Keratinocyte (primary cell): Measurements from ENCODE around the gene FHIT. TPM values are rescaled to one million over a fixed set of nuclear protein-coding genes. Genes with fewer than 3 reads are reported as not detected.

Experiments
- DNase-seq: peaks from one replicate; pipeline ENCODE4 v3.0.0-alpha.2; 2011; ENCODE audit warnings: low read depth, missing footprints, low spot score
- FAIRE-seq: peaks from 2 replicates; lab custom pipeline; 2011; peaks lifted over from hg19 to GRCh38; lab: Jason Lieb, UNC
- H2AFZ ChIP-seq: 2 replicates; pipeline ENCODE4 v1.6.0; 2012; ENCODE audit warnings: low read length, control low read depth, inconsistent platforms; ENCODE audit not compliant: control insufficient read depth
- H3K27ac ChIP-seq: 2 replicates; pipeline ENCODE4 v1.5.1; 2011; ENCODE audit warnings: low read length; ENCODE audit not compliant: control insufficient read depth, insufficient read depth
- H3K27me3 ChIP-seq: 3 replicates; pipeline ENCODE4 v1.6.0; 2011; ENCODE audit warnings: low read length; ENCODE audit not compliant: control insufficient read depth, insufficient read depth; ENCODE audit errors: extremely low read depth
- H3K36me3 ChIP-seq, 2 experiments: 2 replicates in 1 of 2; 3 replicates in 1 of 2; pipeline ENCODE4 v1.5.1; 2011; ENCODE audit warnings: low read length in 2 of 2, mild to moderate bottlenecking in 1 of 2; ENCODE audit not compliant: control insufficient read depth in 2 of 2, insufficient read depth in 2 of 2; ENCODE audit errors: extremely low read depth in 1 of 2
- H3K4me1 ChIP-seq: 3 replicates; pipeline ENCODE4 v1.5.1; 2011; ENCODE audit warnings: low read length; ENCODE audit not compliant: control insufficient read depth, insufficient read depth; ENCODE audit errors: extremely low read depth
- H3K4me2 ChIP-seq: 3 replicates; pipeline ENCODE4 v1.6.0; 2011; ENCODE audit warnings: low read depth, low read length; ENCODE audit not compliant: control insufficient read depth, insufficient read depth; ENCODE audit errors: extremely low read depth
- H3K4me3 ChIP-seq, 3 experiments: fragments of 200-600 bp in 1 of 3; sonication (generic) in 1 of 3; 2 replicates in 2 of 3; 3 replicates in 1 of 3; pipeline ENCODE4 v1.5.1; 2011 to 2016; ENCODE audit warnings: low read length in 3 of 3, mild to moderate bottlenecking in 3 of 3, control low read depth in 2 of 3, inconsistent platforms in 1 of 3, low read depth in 1 of 3, mixed read lengths in 1 of 3, mixed run types in 1 of 3, moderate library complexity in 1 of 3; ENCODE audit not compliant: control insufficient read depth in 2 of 3, insufficient read depth in 2 of 3; ENCODE audit errors: extremely low read depth in 1 of 3
- H3K79me2 ChIP-seq: 2 replicates; pipeline ENCODE4 v1.6.0; 2012; ENCODE audit warnings: low read length; ENCODE audit not compliant: control insufficient read depth, insufficient read depth
- H3K9ac ChIP-seq: 3 replicates; pipeline ENCODE4 v1.6.0; 2011; ENCODE audit warnings: low read length; ENCODE audit not compliant: control insufficient read depth, insufficient read depth; ENCODE audit errors: extremely low read depth
- H3K9me1 ChIP-seq: 3 replicates; pipeline ENCODE4 v1.6.0; 2011; ENCODE audit warnings: low read length; ENCODE audit not compliant: control insufficient read depth, insufficient read depth; ENCODE audit errors: extremely low read depth
- H3K9me3 ChIP-seq: 2 replicates; pipeline ENCODE4 v1.5.1; 2012; ENCODE audit warnings: low read depth, low read length; ENCODE audit not compliant: control insufficient read depth
- H4K20me1 ChIP-seq: 3 replicates; pipeline ENCODE4 v1.6.0; 2011; ENCODE audit warnings: low read length; ENCODE audit not compliant: control insufficient read depth, insufficient read depth; ENCODE audit errors: extremely low read depth
- EZH2 ChIP-seq: IDR thresholded peaks from one replicate; pipeline ENCODE4 v1.6.1; 2012; ENCODE audit warnings: inconsistent platforms, mild to moderate bottlenecking, low read length, moderate library complexity
- dilution Hi-C: fragments of 300-500 bp; cut with MboI; formaldehyde crosslinking; loops from one replicate; pipeline ENCODE4 v1.7.0; 2020; ENCODE audit warnings: low sequenced_read_pairs; ENCODE audit not compliant: extremely low pct_ligation_motif_present
- polyA plus RNA-seq, 5 experiments: library from polyadenylated mRNA; depleted of rRNA in 3 of 5; stranded (reverse) in 3 of 5; stranded (forward) in 1 of 5; unstranded in 1 of 5; fragments of >200 nt; gene quantifications; 1 replicate in 1 of 5; 2 replicates in 3 of 5; 3 replicates in 1 of 5; pipeline versions ENCODE4 v1.2.1 to v1.2.3, GENCODE V29; 2011 to 2012; ENCODE audit warnings: missing spikeins in 2 of 5, low read depth in 1 of 5, low replicate concordance in 1 of 5
- TF ChIP-seq, protein P1 (sequence below), 3 experiments: IDR thresholded peaks in 1 of 3; conservative IDR thresholded peaks in 1 of 3; optimal IDR thresholded peaks in 1 of 3; 2 replicates in 2 of 3; 3 replicates in 1 of 3; pipeline versions ENCODE3 to v1.5.1; 2011; ENCODE audit warnings: low read length in 3 of 3, mild to moderate bottlenecking in 3 of 3, moderate library complexity in 2 of 3, control low read depth in 1 of 3, inconsistent platforms in 1 of 3; ENCODE audit not compliant: insufficient read depth in 2 of 3; ENCODE audit errors: extremely low read depth in 1 of 3

Gene FHIT
- polyA plus RNA-seq, 1 donor (not counting 4 experiments of a cell fraction or from before 2014, with no cell fraction given), result 2.2 TPM

DNA sequence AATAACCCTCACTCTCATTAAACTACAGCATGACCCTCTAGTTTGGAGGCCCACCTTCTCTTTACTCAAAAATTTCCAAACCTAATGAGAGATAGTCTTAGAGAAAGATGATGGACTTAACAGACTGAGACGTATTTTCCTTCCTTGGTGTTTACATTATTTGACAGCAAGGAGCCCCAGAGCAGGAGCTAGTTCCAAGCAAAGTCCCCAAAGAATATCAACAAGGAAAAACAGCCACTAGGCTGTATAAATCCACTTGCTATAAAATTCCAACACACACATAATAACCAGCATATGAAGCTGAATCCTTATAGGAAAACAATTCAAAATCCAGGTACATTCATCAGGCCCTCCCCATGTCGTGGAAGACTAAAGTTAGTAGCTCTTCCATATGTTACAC lies 660.0 kb downstream of the FHIT start:
- TF ChIP-seq EZH2, result no peak
- TF ChIP-seq, protein P1, sequence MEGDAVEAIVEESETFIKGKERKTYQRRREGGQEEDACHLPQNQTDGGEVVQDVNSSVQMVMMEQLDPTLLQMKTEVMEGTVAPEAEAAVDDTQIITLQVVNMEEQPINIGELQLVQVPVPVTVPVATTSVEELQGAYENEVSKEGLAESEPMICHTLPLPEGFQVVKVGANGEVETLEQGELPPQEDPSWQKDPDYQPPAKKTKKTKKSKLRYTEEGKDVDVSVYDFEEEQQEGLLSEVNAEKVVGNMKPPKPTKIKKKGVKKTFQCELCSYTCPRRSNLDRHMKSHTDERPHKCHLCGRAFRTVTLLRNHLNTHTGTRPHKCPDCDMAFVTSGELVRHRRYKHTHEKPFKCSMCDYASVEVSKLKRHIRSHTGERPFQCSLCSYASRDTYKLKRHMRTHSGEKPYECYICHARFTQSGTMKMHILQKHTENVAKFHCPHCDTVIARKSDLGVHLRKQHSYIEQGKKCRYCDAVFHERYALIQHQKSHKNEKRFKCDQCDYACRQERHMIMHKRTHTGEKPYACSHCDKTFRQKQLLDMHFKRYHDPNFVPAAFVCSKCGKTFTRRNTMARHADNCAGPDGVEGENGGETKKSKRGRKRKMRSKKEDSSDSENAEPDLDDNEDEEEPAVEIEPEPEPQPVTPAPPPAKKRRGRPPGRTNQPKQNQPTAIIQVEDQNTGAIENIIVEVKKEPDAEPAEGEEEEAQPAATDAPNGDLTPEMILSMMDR (optimal IDR thresholded peaks at IDR 0.05 in 1 of 3, IDR thresholded peaks at IDR 0.05 in 1 of 3, conservative IDR thresholded peaks at IDR 0.05 in 1 of 3; ENCODE audit: extremely low read depth in 1 of 3, insufficient read depth in 2 of 3, low read length in 3 of 3), result no peak
- Histone ChIP-seq H3K9ac (no peak overlapping the region), H3K9me1 (no peaks in the 10 kb centered on the region), H2AFZ (no peak overlapping the region), H3K27me3 (no peaks in the 10 kb centered on the region), H3K4me3 (no peak overlapping the region), H3K9me3 (no peaks in the 10 kb centered on the region), H4K20me1 (no peaks in the 10 kb centered on the region), H3K79me2 (no peaks in the 10 kb centered on the region), H3K4me2 (no peak overlapping the region), H3K36me3 (no peaks in the 10 kb centered on the region), H3K27ac (no peak overlapping the region), H3K4me1 (peaks cover 20% of the 10 kb centered on the region)
- FAIRE-seq (no peak), DNase-seq (no peak)
- dilution Hi-C loops, result no loop called here

DNA sequence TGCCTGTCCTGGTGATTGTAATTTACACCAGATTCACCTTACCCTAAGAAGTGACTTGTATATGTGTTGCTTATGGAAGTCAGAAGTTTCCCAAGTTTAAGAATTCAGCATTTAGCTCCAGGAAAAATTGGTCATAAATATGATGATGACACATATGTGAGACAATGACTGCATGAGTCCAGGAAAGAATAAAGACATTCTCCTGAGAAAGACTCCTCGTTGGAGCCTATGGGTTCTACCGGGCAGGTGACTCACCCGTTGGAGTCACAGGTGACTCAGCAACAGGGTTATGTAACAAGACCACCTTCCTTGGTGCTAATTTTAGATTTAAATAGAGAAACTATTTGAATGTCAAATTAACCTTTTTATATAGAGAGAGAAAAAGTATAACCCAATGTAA lies 662.4 kb downstream of the FHIT start:
- H3K27ac ChIP-seq, result peak overlapping the region; percentile 53
- no peaks in the 10 kb centered on the region for H3K27me3 ChIP-seq
- no peaks in the 10 kb centered on the region for H3K9me3 ChIP-seq
- H4K20me1 ChIP-seq, result no peaks in the 10 kb centered on the region
- dilution Hi-C loops, result no loop called here
- no peaks in the 10 kb centered on the region for H3K79me2 ChIP-seq
- no peak overlapping the region for H3K4me3 ChIP-seq
- no peaks in the 10 kb centered on the region for H3K9me1 ChIP-seq
- TF ChIP-seq, protein P1 (optimal IDR thresholded peaks at IDR 0.05 in 1 of 3, IDR thresholded peaks at IDR 0.05 in 1 of 3, conservative IDR thresholded peaks at IDR 0.05 in 1 of 3; ENCODE audit: extremely low read depth in 1 of 3, insufficient read depth in 2 of 3, low read length in 3 of 3), result no peak
- no peak for TF ChIP-seq EZH2
- FAIRE-seq (peak; percentile 94), DNase-seq (peak; percentile 82)
- H2AFZ ChIP-seq, result no peak overlapping the region
- H3K4me1 ChIP-seq, result peaks cover 14% of the 10 kb centered on the region
- H3K4me2 ChIP-seq, result peak overlapping the region; percentile 25
- no peaks in the 10 kb centered on the region for H3K36me3 ChIP-seq
- H3K9ac ChIP-seq, result no peak overlapping the region
